HepG2 (cell line): ENCODE measurements around the gene PARS2. TPM values are rescaled to one million over a fixed set of nuclear protein-coding genes. Genes with fewer than 3 reads are reported as not detected.

Experiments
- ATAC-seq: fragments of 200-7000 bp; cut with Tn5 transposase; 3 replicates; pipeline ENCODE4 v1.9.1; 2020; ENCODE audit warnings: mild to moderate bottlenecking, moderate library complexity
- BruUV-seq: library from RNA; stranded (reverse); fragments of 400-500 nt; replicated peaks from 2 replicates; lab custom pipeline; 2021; lab: Mats Ljungman, UMichigan
- CTCF ChIA-PET: fragments of 300-600 bp; formaldehyde crosslinking; extraction: SDS; loops from one replicate; lab custom pipeline; 2021; ENCODE audit warnings: low total read pairs, inconsistent platforms, low intra/inter-chr PET ratio; lab: Yijun Ruan, JAX
- POLR2A ChIA-PET: fragments of 350-600 bp; sonication (Branson Sonifier 250); formaldehyde crosslinking; loops from one replicate; lab custom pipeline; 2020; ENCODE audit warnings: antibody characterized with exemption, inconsistent platforms; lab: Yijun Ruan, JAX
- DNase-seq: peaks from one replicate; pipeline ENCODE4 v3.0.0-alpha.2; 2015; ENCODE audit warnings: low spot score
- FAIRE-seq: peaks from 3 replicates; lab custom pipeline; 2011; peaks lifted over from hg19 to GRCh38; lab: Jason Lieb, UNC
- H2AFZ ChIP-seq: one replicate; pipeline ENCODE4 v1.6.1; 2011; ENCODE audit warnings: low read length, inconsistent platforms
- H3K27ac ChIP-seq: fragments of 300-600 bp; 3 replicates; pipeline ENCODE4 v1.8.0; 2011; ENCODE audit warnings: mixed run types, mild to moderate bottlenecking, mixed read lengths, low read length, inconsistent platforms; ENCODE audit not compliant: insufficient read depth; ENCODE audit errors: extremely low read length
- H3K27me3 ChIP-seq, 2 experiments: fragments of 200-600 bp in 1 of 2; 2 replicates in 1 of 2; 3 replicates in 1 of 2; pipeline versions ENCODE4 v1.6.0 to v1.8.0; 2011; ENCODE audit warnings: low read length in 2 of 2, mild to moderate bottlenecking in 2 of 2, moderate library complexity in 2 of 2, inconsistent platforms in 1 of 2; ENCODE audit not compliant: insufficient read depth in 2 of 2, control insufficient read depth in 1 of 2
- H3K36me3 ChIP-seq, 2 experiments: fragments of 200-600 bp in 1 of 2; replicated peaks in 1 of 2; 2 replicates in 1 of 2; 3 replicates in 1 of 2; pipeline versions ENCODE4 v1.5.1 to v1.8.0; 2011; ENCODE audit warnings: low read length in 2 of 2, inconsistent platforms in 1 of 2; ENCODE audit not compliant: insufficient read depth in 2 of 2, control insufficient read depth in 1 of 2
- H3K4me1 ChIP-seq: 2 replicates; pipeline ENCODE4 v1.5.1; 2012; ENCODE audit warnings: low read length, inconsistent platforms; ENCODE audit not compliant: insufficient read depth
- H3K4me2 ChIP-seq: 2 replicates; pipeline ENCODE4 v1.6.0; 2011; ENCODE audit warnings: low read depth, low read length, inconsistent platforms
- H3K4me3 ChIP-seq, 3 experiments: fragments of 200-600 bp in 1 of 3; sonication (generic), shearing (Covaris generic) in 1 of 3; replicated peaks in 1 of 3; 2 replicates each; pipeline ENCODE4 v1.5.1; 2011 to 2016; ENCODE audit warnings: low read length in 3 of 3, inconsistent platforms in 2 of 3, low read depth in 2 of 3, mild to moderate bottlenecking in 2 of 3, control low read depth in 1 of 3, mixed read lengths in 1 of 3; ENCODE audit not compliant: insufficient read depth in 1 of 3
- H3K79me2 ChIP-seq: one replicate; pipeline ENCODE4 v1.6.1; 2011; ENCODE audit warnings: low read length, inconsistent platforms; ENCODE audit not compliant: insufficient read depth
- H3K9ac ChIP-seq: 2 replicates; pipeline ENCODE4 v1.6.0; 2011; ENCODE audit warnings: mild to moderate bottlenecking, low read depth, low read length, inconsistent platforms; ENCODE audit not compliant: insufficient read depth
- H3K9me3 ChIP-seq: 2 replicates; pipeline ENCODE4 v1.5.1; 2012; ENCODE audit warnings: mild to moderate bottlenecking, low read length
- H4K20me1 ChIP-seq: 2 replicates; pipeline ENCODE4 v1.6.0; 2011; ENCODE audit warnings: inconsistent platforms, mild to moderate bottlenecking, low read length, moderate library complexity; ENCODE audit not compliant: insufficient read depth
- CBFB ChIP-seq: sonication (generic); formaldehyde crosslinking; IDR thresholded peaks from 2 replicates; pipeline ENCODE4 v1.4.0; 2020; ENCODE audit warnings: missing genetic modification reagents
- CHCHD3 ChIP-seq: sonication (generic); formaldehyde crosslinking; IDR thresholded peaks from 2 replicates; pipeline ENCODE4 v1.8.0; 2022; ENCODE audit warnings: mild to moderate bottlenecking, missing genetic modification reagents, moderate library complexity
- CREBL2 ChIP-seq: sonication (generic); formaldehyde crosslinking; IDR thresholded peaks from 2 replicates; pipeline ENCODE4 v1.8.1; 2023; ENCODE audit warnings: missing genetic modification reagents, mild to moderate bottlenecking, borderline replicate concordance
- GATAD2A ChIP-seq: IDR thresholded peaks from 2 replicates; pipeline ENCODE4 v1.6.1; 2016
- GTF3A ChIP-seq: sonication (generic); formaldehyde crosslinking; conservative IDR thresholded peaks from 2 replicates; pipeline ENCODE4 v1.4.0; 2020; ENCODE audit warnings: mild to moderate bottlenecking, missing genetic modification reagents
- KDM5B ChIP-seq: sonication (generic); formaldehyde crosslinking; IDR thresholded peaks from 2 replicates; pipeline ENCODE4 v1.4.0; 2020; ENCODE audit warnings: missing genetic modification reagents, mild to moderate bottlenecking, borderline replicate concordance
- MAFK ChIP-seq, 2 experiments: IDR thresholded peaks in 1 of 2; conservative IDR thresholded peaks in 1 of 2; 2 replicates each; pipeline ENCODE4 v1.6.1; 2011; ENCODE audit warnings: improper control_type of control experiment in 2 of 2, low read length in 2 of 2
- MYNN ChIP-seq: sonication (generic); formaldehyde crosslinking; IDR thresholded peaks from 2 replicates; pipeline ENCODE4 v1.4.0; 2020; ENCODE audit warnings: mild to moderate bottlenecking, low read depth, missing genetic modification reagents
- RARA ChIP-seq: IDR thresholded peaks from 2 replicates; pipeline ENCODE4 v1.6.1; 2016; ENCODE audit warnings: missing genetic modification reagents, missing compliant biosample characterization
- THAP11 ChIP-seq: IDR thresholded peaks from 2 replicates; pipeline ENCODE4 v1.6.1; 2016; ENCODE audit warnings: missing biosample characterization, missing genetic modification reagents
- WIZ ChIP-seq: sonication (generic); formaldehyde crosslinking; IDR thresholded peaks from 2 replicates; pipeline ENCODE4 v1.5.1; 2020; ENCODE audit warnings: mild to moderate bottlenecking, missing genetic modification reagents
- ZNF225 ChIP-seq: sonication (generic); formaldehyde crosslinking; IDR thresholded peaks from 2 replicates; pipeline ENCODE4 v1.4.0; 2020; ENCODE audit warnings: mild to moderate bottlenecking, missing genetic modification reagents
- ZNF24 ChIP-seq: fragments of 450-650 bp; IDR thresholded peaks from 2 replicates; pipeline ENCODE4 v1.6.1; 2017; ENCODE audit warnings: antibody characterized with exemption, mild to moderate bottlenecking
- ZNF343 ChIP-seq: sonication (generic); formaldehyde crosslinking; IDR thresholded peaks from 2 replicates; pipeline ENCODE4 v1.4.0; 2020; ENCODE audit warnings: mild to moderate bottlenecking, missing genetic modification reagents
- ZNF567 ChIP-seq: sonication (generic); formaldehyde crosslinking; IDR thresholded peaks from 2 replicates; pipeline ENCODE4 v1.8.1; 2023; ENCODE audit warnings: mild to moderate bottlenecking, missing genetic modification reagents, borderline replicate concordance
- ZNF687 ChIP-seq: sonication (generic); formaldehyde crosslinking; IDR thresholded peaks from 2 replicates; pipeline ENCODE4 v1.5.1; 2020; ENCODE audit warnings: mild to moderate bottlenecking, missing genetic modification reagents, moderate library complexity
- ZNF761 ChIP-seq: sonication (generic); formaldehyde crosslinking; conservative IDR thresholded peaks from 2 replicates; pipeline ENCODE4 v1.4.0; 2020; ENCODE audit warnings: mild to moderate bottlenecking, missing genetic modification reagents
- ZNF839 ChIP-seq: sonication (generic); formaldehyde crosslinking; IDR thresholded peaks from 2 replicates; pipeline ENCODE4 v1.4.0; 2020; ENCODE audit warnings: missing genetic modification reagents, mild to moderate bottlenecking, borderline replicate concordance
- WGBS: methylation state at CpG from one replicate; pipeline ENCODE4 v1.1.6; 2017; ENCODE audit warnings: low lambda C conversion rate; 5-methylcytosine and 5-hydroxymethylcytosine counted together
- in situ Hi-C: cut with HindIII; loops from 2 replicates; pipeline ENCODE4 v1.10.0; 2017; ENCODE audit warnings: low pct_unique_long_range_greater_than_20kb; ENCODE audit not compliant: extremely low pct_ligation_motif_present
- intact Hi-C: fragments of 100-400 bp; cut with micrococcal nuclease; formaldehyde crosslinking; loops from one replicate; pipeline ENCODE4 v1.10.0; 2022; ENCODE audit not compliant: unreplicated experiment
- polyA plus RNA-seq, 8 experiments: library from polyadenylated mRNA; depleted of rRNA in 3 of 8; stranded (reverse) in 7 of 8; unstranded in 1 of 8; fragments of >200 nt; fragmentation: Illumina TruSeq in 4 of 8; extraction: Trizol in 4 of 8; gene quantifications; 2 replicates each; pipeline versions ENCODE4 v1.2.1 to v1.2.3, GENCODE V29; 2011 to 2016; ENCODE audit warnings: low read depth in 4 of 8, missing spikeins in 1 of 8, mixed read lengths in 1 of 8; ENCODE audit not compliant: insufficient read depth in 1 of 8
- total RNA-seq, 5 experiments: library from RNA; depleted of rRNA; stranded (reverse); fragments of >200 nt; fragmentation: Illumina TruSeq; extraction: Trizol; gene quantifications; 2 replicates each; pipeline ENCODE4 v1.2.3, GENCODE V29; 2016; ENCODE audit warnings: low read depth in 1 of 5

Gene PARS2
- total and polyA plus RNA-seq, 2 of the 13 experiments (the other 11 are each of a cell fraction or from before 2014, with no cell fraction given) = 2.4 to 4.6 TPM

GRCh38 chr1:54810153-54810942 is 46.0 kb upstream of the PARS2 start:
- peak; percentile 88 for FAIRE-seq
- ChIA-PET POLR2A (interaction anchor here (0.6 to 1.7 kb wide), 2 partner anchors 109 to 403 kb away, joined by 3 to 4 read pairs; no protein-coding TSS in a partner anchor), CTCF (interaction anchor here (1.5 to 1.6 kb wide), 2 partner anchors 16 to 138 kb away, joined by 4 to 14 read pairs; no protein-coding TSS in a partner anchor)
- peak overlapping the region; percentile 42 for H3K4me2 ChIP-seq
- peaks cover 3 to 27% of the 10 kb centered on the region in 2 experiments; a peak in 3 of 5 replicates for H3K27me3 ChIP-seq
- intact Hi-C loops (loop anchor here (1.0 kb wide), 1 partner anchor 138 kb away; no protein-coding TSS in a partner anchor), in situ Hi-C loops (loop anchor here (5.0 to 10.0 kb wide), 2 partner anchors 138 to 184 kb away; partner anchors contain the start of gene BSND)
- H3K4me3 ChIP-seq = no peak overlapping the region; a peak in 1 of 6 replicates
- H4K20me1 ChIP-seq = no peaks in the 10 kb centered on the region
- BruUV-seq = no TSS peak
- H3K4me1 ChIP-seq = peaks cover 46% of the 10 kb centered on the region
- no peak overlapping the region for H3K9ac ChIP-seq
- no peaks in the 10 kb centered on the region for H3K36me3 ChIP-seq
- H3K79me2 ChIP-seq = no peaks in the 10 kb centered on the region
- no peak overlapping the region for H2AFZ ChIP-seq
- no peaks in the 10 kb centered on the region for H3K9me3 ChIP-seq
- 12% methylated on average over 9 of the region's 13 CpGs for WGBS
- ATAC-seq = peak; percentile 93
- H3K27ac ChIP-seq = no peak overlapping the region
- DNase-seq = peak; percentile 42
- no peak for TF ChIP-seq ZNF24
- TF ChIP-seq ZNF343 = 0 out of 2 replicates have a peak, but pooled peaks have one; percentile 68
- 0 out of 2 replicates have a peak, but pooled peaks have one; percentile 25 for TF ChIP-seq RARA (CRISPR knock-in tag)
- TF ChIP-seq THAP11 (CRISPR knock-in tag) = 0 out of 2 replicates have a peak, but pooled peaks have one; percentile 23
- TF ChIP-seq KDM5B (CRISPR knock-in tag) = 0 out of 2 replicates have a peak, but pooled peaks have one; percentile 46
- TF ChIP-seq WIZ (CRISPR knock-in tag) = no peak
- TF ChIP-seq CREBL2 (CRISPR knock-in tag) = no peak
- TF ChIP-seq GTF3A (CRISPR knock-in tag) = 0 out of 2 replicates have a peak, but pooled peaks have one; percentile 51
- TF ChIP-seq ZNF839 (CRISPR knock-in tag) = peak; percentile 60; the same call in 1 of the 2 replicates
- 0 out of 2 replicates have a peak, but pooled peaks have one; percentile 54 for TF ChIP-seq ZNF567 (CRISPR knock-in tag)
- 0 out of 2 replicates have a peak, but pooled peaks have one; percentile 62 for TF ChIP-seq ZNF225 (CRISPR knock-in tag)
- TF ChIP-seq CHCHD3 (CRISPR knock-in tag) = no peak
- peak; percentile 30 for TF ChIP-seq ZNF687
- 0 out of 2 replicates have a peak, but pooled peaks have one; percentile 44 for TF ChIP-seq MYNN (CRISPR knock-in tag)
- TF ChIP-seq MAFK (conservative IDR thresholded peaks at IDR 0.05 in 1 of 2, IDR thresholded peaks at IDR 0.05 in 1 of 2; ENCODE audit: low read length in 2 of 2) = no peak
- TF ChIP-seq GATAD2A (CRISPR knock-in tag) = 0 out of 2 replicates have a peak, but pooled peaks have one; percentile 31
- TF ChIP-seq CBFB (CRISPR knock-in tag) = no peak
- TF ChIP-seq ZNF761 = no peak
